ENCODE data around the gene HCFC1.

The HCFC1 gene

GRCh38 chrX:153939573-153939972 is 32.0 kb downstream of the HCFC1 start:
- no peak for DNase-seq (ENCODE audit: low read depth, low spot score)

GRCh38 chrX:153938226-153938786 is 33.3 kb downstream of the HCFC1 start:
- no peak for DNase-seq (ENCODE audit: low read depth, low spot score)

GRCh38 chrX:153937056-153937455 is 34.6 kb downstream of the HCFC1 start:
- no peak for DNase-seq (ENCODE audit: low read depth, low spot score)

- DNase-seq (ENCODE audit: low read depth, low spot score), result no peak
Measured at GRCh38 chrX:153935326-153935851, 36.2 kb downstream of the HCFC1 start.

- no peak for DNase-seq (ENCODE audit: low read depth, low spot score)
Measured at GRCh38 chrX:153934762-153935325, 36.8 kb downstream of the HCFC1 start, which contains the start of gene NAA10. TSS of gene NAA10 (minus strand) at chrX:153935037. CDS start at chrX:153934904, 133 bp downstream.

GRCh38 chrX:153934148-153934761 is 37.4 kb downstream of the HCFC1 start:
- DNase-seq (ENCODE audit: low read depth, low spot score), result no peak

- DNase-seq (ENCODE audit: low read depth, low spot score), result no peak
Measured at GRCh38 chrX:153933748-153934147, 37.9 kb downstream of the HCFC1 start.

GRCh38 chrX:153932220-153932915 is 39.2 kb downstream of the HCFC1 start:
- DNase-seq (ENCODE audit: low read depth, low spot score), result no peak

- no peak for DNase-seq (ENCODE audit: low read depth, low spot score)
Measured at GRCh38 chrX:153931748-153932147, 39.9 kb downstream of the HCFC1 start.

- DNase-seq (ENCODE audit: low read depth, low spot score), result no peak
Measured at GRCh38 chrX:153931151-153931550, 40.5 kb downstream of the HCFC1 start.

GRCh38 chrX:153930011-153930910 is 41.4 kb downstream of the HCFC1 start:
- no peak for DNase-seq (ENCODE audit: low read depth, low spot score)

GRCh38 chrX:153929576-153929975 is 42.0 kb downstream of the HCFC1 start:
- DNase-seq (ENCODE audit: low read depth, low spot score), result no peak

GRCh38 chrX:153928846-153929245 is 42.8 kb downstream of the HCFC1 start:
- DNase-seq (ENCODE audit: low read depth, low spot score), result no peak

GRCh38 chrX:153927922-153928760 is 43.5 kb downstream of the HCFC1 start:
- peak; percentile 93 for DNase-seq (ENCODE audit: low read depth, low spot score)

- no peak for DNase-seq (ENCODE audit: low read depth, low spot score)
Measured at GRCh38 chrX:153927672-153927921, 44.0 kb downstream of the HCFC1 start.

GRCh38 chrX:153926858-153927671 is 44.6 kb downstream of the HCFC1 start:
- DNase-seq (ENCODE audit: low read depth, low spot score), result no peak

- no peak for DNase-seq (ENCODE audit: low read depth, low spot score)
Measured at GRCh38 chrX:153926552-153926857, 45.1 kb downstream of the HCFC1 start.

- no peak for DNase-seq (ENCODE audit: low read depth, low spot score)
Measured at GRCh38 chrX:153925739-153926551, 45.7 kb downstream of the HCFC1 start, which contains the start of gene ARHGAP4. TSS of gene ARHGAP4 (minus strand) at chrX:153926264. CDS start at chrX:153926202, 62 bp downstream.

GRCh38 chrX:153925387-153925738 is 46.3 kb downstream of the HCFC1 start:
- DNase-seq (ENCODE audit: low read depth, low spot score), result no peak

Measured in smooth muscle cell of the brain vasculature (primary cell).